ENCODE results near the gene NEBL.

DNA sequence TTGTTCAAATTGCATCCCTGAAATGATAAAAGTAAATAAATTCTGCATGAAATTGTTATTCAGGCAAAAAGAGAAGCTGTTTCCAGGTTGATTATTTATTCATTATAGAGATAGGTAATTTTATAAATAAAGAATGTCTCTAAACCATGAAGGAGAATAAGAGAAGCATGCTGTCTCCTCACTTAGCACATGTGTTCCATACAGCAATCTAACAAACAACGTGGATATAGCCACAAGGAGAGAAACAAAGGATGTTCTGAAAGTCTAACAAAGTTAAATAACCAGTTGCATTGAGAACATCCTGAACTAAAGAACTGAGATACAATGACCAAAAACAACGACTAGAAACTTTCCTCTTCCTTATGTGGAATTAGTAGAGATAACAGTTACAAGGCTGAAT lies 50.8 kb downstream of the NEBL start:
- TF ChIP-seq, protein P1, sequence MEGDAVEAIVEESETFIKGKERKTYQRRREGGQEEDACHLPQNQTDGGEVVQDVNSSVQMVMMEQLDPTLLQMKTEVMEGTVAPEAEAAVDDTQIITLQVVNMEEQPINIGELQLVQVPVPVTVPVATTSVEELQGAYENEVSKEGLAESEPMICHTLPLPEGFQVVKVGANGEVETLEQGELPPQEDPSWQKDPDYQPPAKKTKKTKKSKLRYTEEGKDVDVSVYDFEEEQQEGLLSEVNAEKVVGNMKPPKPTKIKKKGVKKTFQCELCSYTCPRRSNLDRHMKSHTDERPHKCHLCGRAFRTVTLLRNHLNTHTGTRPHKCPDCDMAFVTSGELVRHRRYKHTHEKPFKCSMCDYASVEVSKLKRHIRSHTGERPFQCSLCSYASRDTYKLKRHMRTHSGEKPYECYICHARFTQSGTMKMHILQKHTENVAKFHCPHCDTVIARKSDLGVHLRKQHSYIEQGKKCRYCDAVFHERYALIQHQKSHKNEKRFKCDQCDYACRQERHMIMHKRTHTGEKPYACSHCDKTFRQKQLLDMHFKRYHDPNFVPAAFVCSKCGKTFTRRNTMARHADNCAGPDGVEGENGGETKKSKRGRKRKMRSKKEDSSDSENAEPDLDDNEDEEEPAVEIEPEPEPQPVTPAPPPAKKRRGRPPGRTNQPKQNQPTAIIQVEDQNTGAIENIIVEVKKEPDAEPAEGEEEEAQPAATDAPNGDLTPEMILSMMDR (IDR thresholded peaks at IDR 0.05): no peak
- TF ChIP-seq POLR2A (IDR thresholded peaks at IDR 0.05; ENCODE audit: low read depth) (no peak), POLR2AphosphoS5 (IDR thresholded peaks at IDR 0.05) (no peak), EP300 (IDR thresholded peaks at IDR 0.05) (no peak)

Data from esophagus muscularis mucosa (tissue), 4 donors.